ENCODE data around the gene VPS9D1.
"Not testable (repeated sequence)": the region's sequence is repeated elsewhere in the genome, so short reads cannot be mapped to it uniquely, and the experiment has no call there.

VPS9D1 gene

DNA sequence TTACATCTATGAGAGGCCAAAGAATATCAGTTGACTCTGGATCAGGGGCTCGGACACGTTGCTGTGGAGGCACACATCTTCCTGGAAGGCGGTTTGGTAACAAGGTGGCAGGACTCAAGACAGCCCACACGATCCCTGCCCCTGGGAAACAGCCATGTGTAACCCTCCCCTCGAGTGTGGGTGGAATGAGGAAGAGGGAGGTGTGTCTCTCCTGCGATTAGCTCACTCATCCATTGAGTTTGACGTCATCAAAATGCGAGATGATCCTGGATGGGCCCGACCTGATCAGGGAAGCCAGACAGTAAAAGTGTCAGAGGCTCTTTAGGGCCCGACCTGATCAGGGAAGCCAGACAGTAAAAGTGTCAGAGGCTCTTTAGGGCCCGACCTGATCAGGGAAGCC is 56.5 kb downstream of the VPS9D1 start:
- not testable (repeated sequence) for DNase-seq (ENCODE audit: low spot score)

DNA sequence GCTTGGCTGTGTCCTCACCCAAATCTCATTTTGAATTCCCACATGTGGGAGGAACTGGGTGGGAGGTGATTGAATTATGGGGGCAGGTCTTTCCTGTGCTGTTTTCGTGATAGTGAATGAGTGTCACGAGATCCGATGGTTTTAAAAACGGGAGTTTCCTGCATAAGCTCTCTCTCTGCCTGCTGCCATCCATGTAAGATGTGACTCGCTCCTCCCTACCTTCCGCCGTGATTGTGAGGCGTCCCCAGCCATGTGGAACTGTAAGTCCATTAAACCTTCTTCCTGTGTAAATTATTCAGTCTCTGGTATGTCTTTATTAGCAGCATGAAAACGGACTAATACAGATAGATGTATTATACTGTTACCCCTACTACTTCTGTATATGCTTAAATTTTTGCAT is 59.5 kb downstream of the VPS9D1 start:
- no peak for DNase-seq (ENCODE audit: low spot score)

DNA sequence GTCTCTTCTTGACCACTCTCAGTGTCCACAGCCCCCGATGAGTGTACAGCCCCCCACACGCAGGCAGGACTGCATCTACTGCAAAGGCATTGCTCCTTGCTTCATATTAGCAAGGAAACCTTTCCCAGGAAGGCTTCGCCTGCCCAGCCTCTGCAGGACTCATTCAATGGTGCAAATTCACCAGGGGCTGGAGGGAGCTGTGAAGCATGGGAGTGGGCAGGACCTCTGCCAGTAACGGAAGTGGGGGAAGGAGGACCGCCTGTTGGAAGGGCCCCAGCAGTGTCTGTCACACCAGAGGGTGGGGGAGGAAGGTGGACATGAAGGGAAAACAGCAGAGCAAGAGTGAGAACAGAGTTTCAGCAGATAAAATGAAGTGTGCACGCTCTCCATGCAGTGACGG is 60.6 kb downstream of the VPS9D1 start:
- DNase-seq (ENCODE audit: low spot score): no peak

DNA sequence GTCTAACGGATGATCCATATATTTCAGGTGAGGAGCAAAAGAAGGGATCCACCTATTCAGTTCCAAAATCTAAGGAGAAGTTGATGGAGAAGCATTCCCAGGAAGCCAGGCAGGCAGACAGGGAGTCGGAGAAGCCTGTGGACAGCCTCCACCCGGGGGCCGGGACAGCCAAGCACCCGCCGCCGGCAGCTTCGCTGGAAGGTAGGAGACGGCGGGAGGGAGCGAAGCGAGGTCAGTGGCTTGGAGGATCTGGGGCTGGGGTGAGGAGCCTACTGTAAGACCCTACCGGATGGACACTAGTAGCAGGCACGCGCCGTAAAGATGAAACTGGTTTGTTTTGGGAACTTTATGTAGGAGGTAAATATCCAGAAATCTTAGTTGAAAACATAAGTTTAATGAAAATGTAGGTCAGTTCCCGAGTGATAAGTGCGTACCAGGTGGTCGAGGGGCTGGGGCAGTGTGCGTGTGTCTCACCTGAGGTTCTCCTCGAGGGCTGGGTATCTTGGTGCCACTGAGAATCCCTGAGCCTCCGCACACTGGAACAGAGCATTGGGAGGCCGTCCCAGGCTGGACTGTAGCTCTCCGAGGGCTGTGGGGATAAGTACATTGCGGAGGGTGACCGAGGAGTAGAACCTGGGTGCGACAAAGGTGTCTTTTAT is 62.3 kb downstream of the VPS9D1 start:
- DNase-seq (ENCODE audit: low spot score): peak; percentile 43

DNA sequence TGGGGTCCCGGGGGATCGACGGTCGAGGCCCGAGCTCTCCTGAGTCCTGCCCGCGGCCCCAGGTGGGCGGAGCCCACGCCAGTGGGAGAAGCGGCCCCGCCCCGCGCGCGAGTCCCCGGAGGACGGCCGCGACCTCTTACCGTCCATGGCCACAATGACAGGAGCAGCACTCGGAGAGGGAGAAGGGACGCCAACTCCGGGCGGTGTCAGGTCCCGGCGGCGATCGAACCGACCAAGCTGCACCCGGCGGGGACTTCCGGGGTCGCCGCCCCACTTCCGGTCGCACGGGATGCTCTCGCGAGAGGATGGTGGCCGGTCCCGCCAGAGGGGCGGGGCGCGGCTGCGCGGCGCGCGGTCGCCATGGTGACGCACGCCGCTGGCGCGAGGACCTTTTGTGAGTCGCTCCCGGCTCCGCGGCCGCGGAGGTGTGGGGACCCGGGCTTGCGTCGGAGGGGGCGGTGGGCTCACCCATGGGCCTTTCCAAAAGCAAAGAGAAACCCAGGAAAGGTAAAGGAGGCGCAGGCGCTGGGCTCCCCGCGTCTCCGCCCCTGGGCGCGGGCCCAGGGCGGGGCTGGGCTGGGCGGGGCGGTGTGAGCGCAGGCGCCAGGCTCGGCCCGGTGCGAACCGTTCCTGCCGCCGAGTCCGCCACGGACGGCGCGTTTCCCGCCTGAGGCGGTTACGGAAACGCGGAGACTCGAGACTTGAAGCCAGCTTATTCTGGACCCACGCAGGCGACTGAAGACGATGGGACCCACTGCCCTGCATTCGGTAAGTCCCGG is 63.1 kb downstream of the VPS9D1 start, which contains the start of the genes CHMP1A and SPATA33:
Gene CHMP1A (minus strand): TSS at position 267 of the 779 bp plus-strand sequence. CDS start 120 bp downstream, at position 147.
Gene SPATA33 (plus strand): TSS at position 395 of the 779 bp plus-strand sequence. CDS start 76 bp downstream, at position 471.
- peak; percentile 99 for DNase-seq (ENCODE audit: low spot score)
